ENCODE data around the gene PPP1R26. TPM values are rescaled to one million over a fixed set of nuclear protein-coding genes. Genes with fewer than 3 reads are reported as not detected.

Gene PPP1R26
- total and polyA plus RNA-seq, 2 experiments from 2014 or later: 25.9 to 62.2 TPM

- no peak overlapping the region for H3K27ac ChIP-seq
- H3K4me3 ChIP-seq: no peak overlapping the region
- no peaks in the 10 kb centered on the region for H3K9me3 ChIP-seq (ENCODE audit: low read depth)
- peaks cover 6% of the 10 kb centered on the region for H3K4me1 ChIP-seq (ENCODE audit: low read depth)
- peaks cover 27% of the 10 kb centered on the region for H3K36me3 ChIP-seq
- no peak for TF ChIP-seq CTCF (IDR thresholded peaks at IDR 0.05; ENCODE audit: low read depth, low read length)
- no peaks in the 10 kb centered on the region for H3K27me3 ChIP-seq
- no peak for DNase-seq (ENCODE audit: low read depth in 1 of 2, low spot score in 1 of 2)
Measured at GRCh38 chr9:135485832-135486231, 6.2 kb downstream of the PPP1R26 start.

GRCh38 chr9:135486267-135487065 is 6.9 kb downstream of the PPP1R26 start:
- TF ChIP-seq CTCF (IDR thresholded peaks at IDR 0.05; ENCODE audit: low read depth, low read length): no peak
- Histone ChIP-seq H3K4me1 (ENCODE audit: low read depth) (no peaks in the 10 kb centered on the region), H3K27me3 (no peaks in the 10 kb centered on the region), H3K4me3 (no peak overlapping the region), H3K9me3 (ENCODE audit: low read depth) (no peaks in the 10 kb centered on the region), H3K27ac (no peak overlapping the region), H3K36me3 (peaks cover 27% of the 10 kb centered on the region)
- DNase-seq (ENCODE audit: low read depth in 1 of 2, low spot score in 1 of 2): no peak

GRCh38 chr9:135487281-135488012 is 7.9 kb downstream of the PPP1R26 start:
- H3K27me3 ChIP-seq: no peaks in the 10 kb centered on the region
- H3K36me3 ChIP-seq: peaks cover 27% of the 10 kb centered on the region
- TF ChIP-seq CTCF (IDR thresholded peaks at IDR 0.05; ENCODE audit: low read depth, low read length): no peak
- H3K4me1 ChIP-seq (ENCODE audit: low read depth): no peaks in the 10 kb centered on the region
- no peak overlapping the region for H3K4me3 ChIP-seq
- no peak for DNase-seq (ENCODE audit: low read depth in 1 of 2, low spot score in 1 of 2)
- H3K9me3 ChIP-seq (ENCODE audit: low read depth): no peaks in the 10 kb centered on the region
- H3K27ac ChIP-seq: no peak overlapping the region

- Histone ChIP-seq H3K4me3 (no peak overlapping the region), H3K4me1 (ENCODE audit: low read depth) (no peaks in the 10 kb centered on the region), H3K9me3 (ENCODE audit: low read depth) (no peaks in the 10 kb centered on the region), H3K36me3 (peaks cover 27% of the 10 kb centered on the region), H3K27me3 (no peaks in the 10 kb centered on the region), H3K27ac (no peak overlapping the region)
- no peak for TF ChIP-seq CTCF (IDR thresholded peaks at IDR 0.05; ENCODE audit: low read depth, low read length)
- DNase-seq (ENCODE audit: low read depth in 1 of 2, low spot score in 1 of 2): no peak
Measured at GRCh38 chr9:135488013-135488330, 8.4 kb downstream of the PPP1R26 start.

GRCh38 chr9:135488527-135488926 is 8.9 kb downstream of the PPP1R26 start:
- H3K4me1 ChIP-seq (ENCODE audit: low read depth): no peaks in the 10 kb centered on the region
- no peaks in the 10 kb centered on the region for H3K27me3 ChIP-seq
- no peak for DNase-seq (ENCODE audit: low read depth in 1 of 2, low spot score in 1 of 2)
- no peak for TF ChIP-seq CTCF (IDR thresholded peaks at IDR 0.05; ENCODE audit: low read depth, low read length)
- H3K4me3 ChIP-seq: no peak overlapping the region
- no peak overlapping the region for H3K27ac ChIP-seq
- no peaks in the 10 kb centered on the region for H3K9me3 ChIP-seq (ENCODE audit: low read depth)
- H3K36me3 ChIP-seq: peaks cover 26% of the 10 kb centered on the region

All from cardiac muscle cell (in vitro differentiated cells and primary cell).